GM12878 (cell line): ENCODE data around the gene DENND6A.

ENCODE experiments used
- POLR2A ChIP-seq: IDR thresholded peaks from 2 replicates; pipeline ENCODE4 v1.6.1; 2011; ENCODE audit warnings: low read depth, mild to moderate bottlenecking, low read length
- SIN3A ChIP-seq: IDR thresholded peaks from 2 replicates; pipeline ENCODE4 v1.6.1; 2012; ENCODE audit warnings: low read depth, low read length, improper control_type of control experiment
- SREBF2 ChIP-seq: IDR thresholded peaks from 2 replicates; pipeline ENCODE4 v1.6.1; 2012; ENCODE audit warnings: mild to moderate bottlenecking, low read length
- SUZ12 ChIP-seq: fragments of 200-600 bp; sonication (generic); IDR thresholded peaks from one replicate; pipeline ENCODE4 v1.6.1; 2018; ENCODE audit warnings: antibody characterized with exemption, mild to moderate bottlenecking; ENCODE audit not compliant: unreplicated experiment
- TF ChIP-seq, protein P1 (sequence below): fragments of 450-650 bp; IDR thresholded peaks from 2 replicates; pipeline ENCODE4 v1.6.1; 2017; ENCODE audit warnings: mild to moderate bottlenecking, moderate library complexity
- TF ChIP-seq, protein P2 (sequence below), 3 experiments: IDR thresholded peaks in 2 of 3; conservative IDR thresholded peaks in 1 of 3; 2 replicates each; pipeline ENCODE4 v1.5.1; 2011; ENCODE audit warnings: low read depth in 3 of 3, low read length in 3 of 3, mild to moderate bottlenecking in 3 of 3, control low read depth in 2 of 3, moderate library complexity in 2 of 3, inconsistent platforms in 1 of 3, mixed read lengths in 1 of 3; ENCODE audit not compliant: control insufficient read depth in 2 of 3, insufficient read depth in 1 of 3; ENCODE audit errors: extremely low read depth in 1 of 3

DNA sequence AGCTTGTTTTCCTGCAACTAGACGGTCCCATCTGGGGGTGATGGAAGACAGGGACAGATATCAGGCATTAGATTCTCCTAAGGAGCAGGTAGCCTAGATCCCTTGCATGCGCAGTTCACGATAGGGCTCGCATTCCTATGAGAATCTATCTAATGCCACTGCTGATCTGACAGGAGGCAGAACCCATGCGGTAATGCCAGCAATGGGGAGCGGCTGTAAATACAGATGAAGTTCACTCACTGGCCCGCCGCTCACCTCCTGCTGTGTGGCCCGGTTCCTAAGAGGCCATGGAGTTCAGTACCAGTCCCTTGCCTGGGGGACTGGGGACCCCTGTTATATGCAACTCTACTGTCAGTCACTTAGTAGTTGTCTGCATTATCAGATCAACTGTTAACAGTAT is 7.9 kb upstream of the DENND6A start:
- TF ChIP-seq POLR2A (no peak), SREBF2 (no peak), SIN3A (no peak), SUZ12 (no peak)
- TF ChIP-seq, protein P1, sequence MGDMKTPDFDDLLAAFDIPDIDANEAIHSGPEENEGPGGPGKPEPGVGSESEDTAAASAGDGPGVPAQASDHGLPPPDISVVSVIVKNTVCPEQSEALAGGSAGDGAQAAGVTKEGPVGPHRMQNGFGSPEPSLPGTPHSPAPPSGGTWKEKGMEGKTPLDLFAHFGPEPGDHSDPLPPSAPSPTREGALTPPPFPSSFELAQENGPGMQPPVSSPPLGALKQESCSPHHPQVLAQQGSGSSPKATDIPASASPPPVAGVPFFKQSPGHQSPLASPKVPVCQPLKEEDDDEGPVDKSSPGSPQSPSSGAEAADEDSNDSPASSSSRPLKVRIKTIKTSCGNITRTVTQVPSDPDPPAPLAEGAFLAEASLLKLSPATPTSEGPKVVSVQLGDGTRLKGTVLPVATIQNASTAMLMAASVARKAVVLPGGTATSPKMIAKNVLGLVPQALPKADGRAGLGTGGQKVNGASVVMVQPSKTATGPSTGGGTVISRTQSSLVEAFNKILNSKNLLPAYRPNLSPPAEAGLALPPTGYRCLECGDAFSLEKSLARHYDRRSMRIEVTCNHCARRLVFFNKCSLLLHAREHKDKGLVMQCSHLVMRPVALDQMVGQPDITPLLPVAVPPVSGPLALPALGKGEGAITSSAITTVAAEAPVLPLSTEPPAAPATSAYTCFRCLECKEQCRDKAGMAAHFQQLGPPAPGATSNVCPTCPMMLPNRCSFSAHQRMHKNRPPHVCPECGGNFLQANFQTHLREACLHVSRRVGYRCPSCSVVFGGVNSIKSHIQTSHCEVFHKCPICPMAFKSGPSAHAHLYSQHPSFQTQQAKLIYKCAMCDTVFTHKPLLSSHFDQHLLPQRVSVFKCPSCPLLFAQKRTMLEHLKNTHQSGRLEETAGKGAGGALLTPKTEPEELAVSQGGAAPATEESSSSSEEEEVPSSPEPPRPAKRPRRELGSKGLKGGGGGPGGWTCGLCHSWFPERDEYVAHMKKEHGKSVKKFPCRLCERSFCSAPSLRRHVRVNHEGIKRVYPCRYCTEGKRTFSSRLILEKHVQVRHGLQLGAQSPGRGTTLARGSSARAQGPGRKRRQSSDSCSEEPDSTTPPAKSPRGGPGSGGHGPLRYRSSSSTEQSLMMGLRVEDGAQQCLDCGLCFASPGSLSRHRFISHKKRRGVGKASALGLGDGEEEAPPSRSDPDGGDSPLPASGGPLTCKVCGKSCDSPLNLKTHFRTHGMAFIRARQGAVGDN, result no peak
- TF ChIP-seq, protein P2, sequence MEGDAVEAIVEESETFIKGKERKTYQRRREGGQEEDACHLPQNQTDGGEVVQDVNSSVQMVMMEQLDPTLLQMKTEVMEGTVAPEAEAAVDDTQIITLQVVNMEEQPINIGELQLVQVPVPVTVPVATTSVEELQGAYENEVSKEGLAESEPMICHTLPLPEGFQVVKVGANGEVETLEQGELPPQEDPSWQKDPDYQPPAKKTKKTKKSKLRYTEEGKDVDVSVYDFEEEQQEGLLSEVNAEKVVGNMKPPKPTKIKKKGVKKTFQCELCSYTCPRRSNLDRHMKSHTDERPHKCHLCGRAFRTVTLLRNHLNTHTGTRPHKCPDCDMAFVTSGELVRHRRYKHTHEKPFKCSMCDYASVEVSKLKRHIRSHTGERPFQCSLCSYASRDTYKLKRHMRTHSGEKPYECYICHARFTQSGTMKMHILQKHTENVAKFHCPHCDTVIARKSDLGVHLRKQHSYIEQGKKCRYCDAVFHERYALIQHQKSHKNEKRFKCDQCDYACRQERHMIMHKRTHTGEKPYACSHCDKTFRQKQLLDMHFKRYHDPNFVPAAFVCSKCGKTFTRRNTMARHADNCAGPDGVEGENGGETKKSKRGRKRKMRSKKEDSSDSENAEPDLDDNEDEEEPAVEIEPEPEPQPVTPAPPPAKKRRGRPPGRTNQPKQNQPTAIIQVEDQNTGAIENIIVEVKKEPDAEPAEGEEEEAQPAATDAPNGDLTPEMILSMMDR (IDR thresholded peaks at IDR 0.05 in 2 of 3, conservative IDR thresholded peaks at IDR 0.05 in 1 of 3; ENCODE audit: control insufficient read depth in 2 of 3, extremely low read depth in 1 of 3, insufficient read depth in 1 of 3, low read depth in 3 of 3, low read length in 3 of 3), result no peak
